ENCODE measurements around the gene TDP1.

DNA sequence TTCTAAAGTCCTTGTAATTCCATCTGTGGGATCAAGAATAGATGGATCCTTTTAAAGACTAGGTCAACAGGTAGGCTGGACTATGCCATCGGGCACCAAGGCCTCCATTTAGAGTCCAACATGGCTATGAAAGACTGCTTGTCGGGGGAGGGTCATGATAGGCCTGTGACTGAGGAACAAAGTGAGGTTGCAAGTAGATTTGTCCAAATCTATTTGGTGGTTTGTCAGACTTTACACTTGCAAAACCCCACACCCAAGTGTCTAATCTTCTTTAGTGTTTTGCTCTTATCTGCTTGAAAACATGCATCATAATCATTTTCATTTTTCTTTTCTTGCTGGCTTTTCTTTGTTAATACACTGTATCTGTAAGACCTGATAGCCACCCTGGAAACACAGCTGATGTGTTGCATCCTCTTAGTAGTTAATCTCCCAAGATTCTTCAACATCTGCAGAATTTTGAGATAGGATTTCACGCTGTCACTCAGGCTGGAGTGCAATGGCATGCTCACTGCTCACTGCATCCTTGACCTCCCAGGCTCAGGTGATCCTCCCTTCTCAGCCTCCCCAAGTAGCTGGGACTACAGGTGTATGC is 50.3 kb downstream of the TDP1 start:
- TF ChIP-seq, protein P1, sequence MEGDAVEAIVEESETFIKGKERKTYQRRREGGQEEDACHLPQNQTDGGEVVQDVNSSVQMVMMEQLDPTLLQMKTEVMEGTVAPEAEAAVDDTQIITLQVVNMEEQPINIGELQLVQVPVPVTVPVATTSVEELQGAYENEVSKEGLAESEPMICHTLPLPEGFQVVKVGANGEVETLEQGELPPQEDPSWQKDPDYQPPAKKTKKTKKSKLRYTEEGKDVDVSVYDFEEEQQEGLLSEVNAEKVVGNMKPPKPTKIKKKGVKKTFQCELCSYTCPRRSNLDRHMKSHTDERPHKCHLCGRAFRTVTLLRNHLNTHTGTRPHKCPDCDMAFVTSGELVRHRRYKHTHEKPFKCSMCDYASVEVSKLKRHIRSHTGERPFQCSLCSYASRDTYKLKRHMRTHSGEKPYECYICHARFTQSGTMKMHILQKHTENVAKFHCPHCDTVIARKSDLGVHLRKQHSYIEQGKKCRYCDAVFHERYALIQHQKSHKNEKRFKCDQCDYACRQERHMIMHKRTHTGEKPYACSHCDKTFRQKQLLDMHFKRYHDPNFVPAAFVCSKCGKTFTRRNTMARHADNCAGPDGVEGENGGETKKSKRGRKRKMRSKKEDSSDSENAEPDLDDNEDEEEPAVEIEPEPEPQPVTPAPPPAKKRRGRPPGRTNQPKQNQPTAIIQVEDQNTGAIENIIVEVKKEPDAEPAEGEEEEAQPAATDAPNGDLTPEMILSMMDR (IDR thresholded peaks at IDR 0.05): no peak
- no peak for TF ChIP-seq POLR2A (IDR thresholded peaks at IDR 0.05)
